Measurements from ENCODE around the gene NLRP8.
"Not testable (repeated sequence)": the region's sequence is repeated elsewhere in the genome, so short reads cannot be mapped to it uniquely, and the experiment has no call there.

The NLRP8 gene

DNA sequence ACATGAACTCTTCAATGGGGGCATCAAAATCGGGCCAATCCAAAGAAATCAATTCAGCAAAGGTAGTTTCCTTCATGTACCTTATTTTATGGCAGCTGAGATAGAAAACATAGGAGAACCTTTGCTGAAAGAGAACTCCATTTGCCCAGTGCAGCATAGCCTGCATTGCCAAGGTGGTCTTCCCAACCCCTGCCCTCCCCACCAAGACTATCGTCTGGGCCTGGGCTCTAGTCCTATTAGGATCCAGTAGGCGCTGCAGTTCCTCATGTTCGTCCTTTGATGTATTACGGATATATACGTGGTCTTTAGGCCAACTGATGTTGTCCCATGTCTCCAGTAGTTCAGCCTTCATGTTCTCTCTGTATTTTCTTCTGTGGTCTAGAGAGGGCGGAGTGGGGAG, 34.7 kb upstream of the NLRP8 start:
- DNase-seq (ENCODE audit: insufficient read length, low spot score) (no peak), FAIRE-seq (no peak)
- TF ChIP-seq, protein P1, sequence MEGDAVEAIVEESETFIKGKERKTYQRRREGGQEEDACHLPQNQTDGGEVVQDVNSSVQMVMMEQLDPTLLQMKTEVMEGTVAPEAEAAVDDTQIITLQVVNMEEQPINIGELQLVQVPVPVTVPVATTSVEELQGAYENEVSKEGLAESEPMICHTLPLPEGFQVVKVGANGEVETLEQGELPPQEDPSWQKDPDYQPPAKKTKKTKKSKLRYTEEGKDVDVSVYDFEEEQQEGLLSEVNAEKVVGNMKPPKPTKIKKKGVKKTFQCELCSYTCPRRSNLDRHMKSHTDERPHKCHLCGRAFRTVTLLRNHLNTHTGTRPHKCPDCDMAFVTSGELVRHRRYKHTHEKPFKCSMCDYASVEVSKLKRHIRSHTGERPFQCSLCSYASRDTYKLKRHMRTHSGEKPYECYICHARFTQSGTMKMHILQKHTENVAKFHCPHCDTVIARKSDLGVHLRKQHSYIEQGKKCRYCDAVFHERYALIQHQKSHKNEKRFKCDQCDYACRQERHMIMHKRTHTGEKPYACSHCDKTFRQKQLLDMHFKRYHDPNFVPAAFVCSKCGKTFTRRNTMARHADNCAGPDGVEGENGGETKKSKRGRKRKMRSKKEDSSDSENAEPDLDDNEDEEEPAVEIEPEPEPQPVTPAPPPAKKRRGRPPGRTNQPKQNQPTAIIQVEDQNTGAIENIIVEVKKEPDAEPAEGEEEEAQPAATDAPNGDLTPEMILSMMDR (IDR thresholded peaks at IDR 0.05; ENCODE audit: insufficient read depth, missing control alignments): no peak

DNA sequence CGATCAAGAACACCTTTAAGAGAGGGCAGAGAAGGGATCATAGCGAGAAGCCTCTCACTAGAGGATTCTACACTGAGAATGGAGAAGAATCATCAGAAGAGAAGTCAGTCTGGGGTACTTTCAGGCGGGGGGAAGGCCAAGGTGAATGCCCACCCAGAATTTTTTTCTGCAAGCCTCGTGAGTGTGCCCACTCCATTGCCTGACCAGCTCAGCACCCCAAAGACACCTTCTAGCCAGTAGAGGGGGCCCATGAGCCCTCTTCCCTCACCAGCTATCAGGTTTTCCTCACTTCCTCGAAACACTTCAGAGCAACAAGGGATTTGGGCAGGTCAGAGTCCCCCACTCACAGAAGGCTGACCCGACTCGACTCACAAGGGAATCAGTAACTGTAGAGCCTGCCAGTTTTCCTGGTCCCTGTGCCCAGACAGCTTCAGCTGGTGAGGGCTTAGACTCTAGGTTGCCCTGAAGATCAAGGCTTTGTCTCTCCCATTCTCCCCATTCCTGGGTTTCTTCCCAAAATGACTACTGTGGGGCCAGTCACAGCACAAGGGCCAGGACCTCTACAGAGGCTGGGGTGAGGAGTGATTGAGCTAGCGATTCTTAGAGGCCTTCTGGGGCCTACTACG, 33.9 kb upstream of the NLRP8 start:
- DNase-seq (ENCODE audit: insufficient read length, low spot score) (no peak), FAIRE-seq (no peak)
- TF ChIP-seq, protein P1 (IDR thresholded peaks at IDR 0.05; ENCODE audit: insufficient read depth, missing control alignments): peak; percentile 37

DNA sequence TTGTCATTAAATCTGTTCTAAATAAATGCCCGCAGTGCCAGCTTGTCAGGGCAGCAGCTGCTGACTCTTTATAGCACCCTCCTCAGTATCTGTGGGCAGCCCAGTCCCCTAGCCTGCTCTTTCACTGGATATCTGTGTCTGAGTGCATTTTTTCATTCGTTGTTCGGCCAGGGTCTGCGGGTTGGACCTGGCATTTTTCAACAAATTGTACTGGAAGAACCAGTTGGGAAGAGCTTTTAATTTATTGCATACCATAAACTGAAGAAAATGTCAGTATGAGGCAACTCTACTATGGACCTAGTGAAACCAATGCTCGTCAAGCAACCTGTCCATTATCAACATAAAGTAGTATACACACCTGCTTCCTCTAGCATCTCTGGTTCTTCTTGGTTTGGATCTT, 24.1 kb upstream of the NLRP8 start:
- FAIRE-seq (no peak), DNase-seq (ENCODE audit: insufficient read length, low spot score) (no peak)
- TF ChIP-seq, protein P1 (IDR thresholded peaks at IDR 0.05; ENCODE audit: insufficient read depth, missing control alignments): no peak

DNA sequence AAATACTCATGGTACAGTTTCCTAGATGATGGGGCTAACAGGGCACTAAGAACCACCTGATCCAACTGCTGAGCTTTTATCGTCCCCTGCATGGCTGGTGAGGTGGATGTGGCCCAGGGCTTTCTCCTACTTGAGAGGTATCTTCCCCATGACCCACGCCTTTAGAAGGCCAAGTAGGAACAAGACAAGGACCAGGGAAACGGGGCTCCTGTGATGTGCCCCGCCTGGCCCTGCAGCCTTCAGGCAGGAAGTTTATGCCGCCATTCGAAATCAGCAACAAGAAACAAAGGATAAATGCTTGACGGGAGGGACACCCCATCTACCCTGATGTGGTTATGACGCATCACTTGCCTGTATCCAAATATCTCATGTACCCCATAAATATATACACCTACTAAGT, 19.6 kb upstream of the NLRP8 start:
- FAIRE-seq (no peak), DNase-seq (ENCODE audit: insufficient read length, low spot score) (no peak)
- TF ChIP-seq, protein P1 (IDR thresholded peaks at IDR 0.05; ENCODE audit: insufficient read depth, missing control alignments): no peak

DNA sequence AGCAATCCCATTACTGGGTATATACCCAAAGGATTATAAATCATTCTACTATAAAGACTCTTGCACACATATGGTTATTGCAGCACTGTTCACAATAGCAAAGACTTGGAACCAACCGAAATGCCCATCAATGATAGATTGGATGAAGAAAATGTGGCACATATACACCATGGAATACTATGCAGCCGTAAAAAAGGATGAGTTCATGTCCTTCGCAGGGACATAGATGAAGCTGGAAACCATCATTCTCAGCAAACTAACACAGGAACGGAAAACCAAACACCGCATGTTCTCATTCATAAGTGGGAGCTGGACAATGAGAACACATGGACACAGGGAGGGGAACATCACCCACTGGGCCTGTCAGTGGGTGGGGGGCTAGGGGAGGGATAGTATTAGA, 18.4 kb upstream of the NLRP8 start:
- not testable (repeated sequence) for DNase-seq (ENCODE audit: insufficient read length, low spot score); FAIRE-seq

DNA sequence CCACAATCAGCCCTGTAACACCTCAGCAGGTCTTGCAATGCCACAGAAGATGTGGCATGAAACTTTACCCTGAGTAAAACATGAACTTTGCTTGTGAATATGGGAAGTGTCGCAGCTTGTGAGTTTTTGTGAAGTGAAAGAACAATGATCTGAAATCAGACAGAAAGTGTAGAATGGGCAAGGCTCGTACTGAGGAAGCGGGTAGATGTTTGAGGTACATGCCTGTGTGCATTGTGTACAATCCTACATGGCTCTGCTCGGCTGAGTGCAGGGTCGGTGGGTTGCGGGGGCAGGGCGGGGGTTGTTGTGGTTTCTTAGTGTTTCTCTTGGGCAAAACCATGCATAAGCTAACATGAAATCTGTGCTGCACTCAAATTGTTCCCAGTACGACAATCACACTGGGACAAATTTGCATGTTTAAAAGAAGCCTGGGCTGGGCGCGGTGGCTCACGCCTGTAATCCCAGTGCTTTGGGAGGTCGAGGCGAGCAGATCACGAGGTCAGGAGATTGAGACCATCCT, 16.6 kb upstream of the NLRP8 start:
- TF ChIP-seq, protein P1 (IDR thresholded peaks at IDR 0.05; ENCODE audit: insufficient read depth, missing control alignments): no peak
- FAIRE-seq (no peak), DNase-seq (ENCODE audit: insufficient read length, low spot score) (no peak)

DNA sequence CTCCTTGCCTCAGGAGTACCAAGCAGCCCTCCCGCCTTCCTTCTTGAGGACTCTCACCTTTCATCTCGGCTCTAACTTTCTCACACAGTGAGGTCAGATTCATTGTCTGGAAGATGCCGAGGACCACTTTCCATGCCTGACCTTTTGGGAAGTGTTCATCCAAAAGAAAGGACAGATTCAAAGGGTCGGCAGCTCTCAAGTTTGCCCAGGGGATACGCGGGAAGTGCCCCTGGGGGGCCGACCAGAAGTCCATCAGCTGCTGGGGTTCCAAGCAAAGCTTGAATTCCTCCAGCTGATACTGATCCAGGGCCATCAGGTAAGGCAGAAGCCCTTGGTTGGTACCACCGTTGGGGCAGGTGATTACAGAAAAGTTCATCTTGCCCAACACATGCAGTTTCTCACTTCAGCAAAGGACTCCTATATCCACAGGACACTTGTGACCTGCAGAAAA, 15.7 kb upstream of the NLRP8 start, which contains the start of gene NLRP13:
Gene NLRP13, minus strand, starts transcription at position 401 of the 451 bp plus-strand sequence. Its CDS starts 25 bp downstream, at position 376.
- FAIRE-seq (no peak), DNase-seq (ENCODE audit: insufficient read length, low spot score) (no peak)
- TF ChIP-seq, protein P1 (IDR thresholded peaks at IDR 0.05; ENCODE audit: insufficient read depth, missing control alignments): no peak
